NCI-H2171 treated with DMSO at 0.1 percent for 48 hours (cell line): ENCODE measurements around the gene ERFL.
"Not testable (repeated sequence)": the region's sequence is repeated elsewhere in the genome, so short reads cannot be mapped to it uniquely, and the experiment has no call there.

ENCODE experiments used
- DNase-seq: peaks from one replicate; lab custom pipeline; 2025; lab: John Stamatoyannopoulos, UW

Gene ERFL

DNA sequence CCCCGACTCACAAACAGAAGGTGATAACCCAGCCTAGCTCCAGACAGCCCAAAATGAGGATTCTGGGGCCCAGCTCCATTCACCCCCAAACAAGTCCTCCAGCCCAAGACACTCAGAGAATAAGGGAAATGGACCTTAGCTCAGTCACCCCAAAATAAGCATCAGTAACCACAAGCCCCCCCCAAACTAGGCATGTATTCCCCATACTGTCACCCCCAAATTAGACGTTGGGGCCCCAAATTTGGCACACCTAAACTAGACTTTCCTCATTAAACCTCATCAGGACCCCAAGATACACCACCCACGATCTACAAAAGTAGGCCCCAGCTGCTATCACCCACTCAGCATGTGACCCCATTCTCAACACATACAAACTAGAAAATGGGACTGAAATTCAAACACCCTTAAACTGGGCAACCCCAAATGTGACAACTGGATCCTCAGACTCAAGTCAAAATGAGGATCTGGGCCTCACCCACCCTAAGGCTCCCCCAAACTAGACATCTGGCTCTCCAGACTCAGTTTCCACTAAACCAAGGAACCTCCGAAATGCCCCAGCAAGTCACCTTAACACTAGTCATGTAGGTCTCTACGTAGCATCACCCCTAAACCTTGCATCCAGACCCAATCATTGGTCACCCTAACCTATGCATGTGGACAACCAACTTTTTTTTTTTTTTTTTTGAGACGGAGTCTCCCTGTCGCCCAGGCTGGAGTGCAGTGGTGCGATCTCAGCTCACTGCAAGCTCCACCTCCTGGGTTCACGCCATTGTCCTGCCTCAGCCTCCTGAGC, 13.4 kb upstream of the ERFL start:
- DNase-seq = no peak

DNA sequence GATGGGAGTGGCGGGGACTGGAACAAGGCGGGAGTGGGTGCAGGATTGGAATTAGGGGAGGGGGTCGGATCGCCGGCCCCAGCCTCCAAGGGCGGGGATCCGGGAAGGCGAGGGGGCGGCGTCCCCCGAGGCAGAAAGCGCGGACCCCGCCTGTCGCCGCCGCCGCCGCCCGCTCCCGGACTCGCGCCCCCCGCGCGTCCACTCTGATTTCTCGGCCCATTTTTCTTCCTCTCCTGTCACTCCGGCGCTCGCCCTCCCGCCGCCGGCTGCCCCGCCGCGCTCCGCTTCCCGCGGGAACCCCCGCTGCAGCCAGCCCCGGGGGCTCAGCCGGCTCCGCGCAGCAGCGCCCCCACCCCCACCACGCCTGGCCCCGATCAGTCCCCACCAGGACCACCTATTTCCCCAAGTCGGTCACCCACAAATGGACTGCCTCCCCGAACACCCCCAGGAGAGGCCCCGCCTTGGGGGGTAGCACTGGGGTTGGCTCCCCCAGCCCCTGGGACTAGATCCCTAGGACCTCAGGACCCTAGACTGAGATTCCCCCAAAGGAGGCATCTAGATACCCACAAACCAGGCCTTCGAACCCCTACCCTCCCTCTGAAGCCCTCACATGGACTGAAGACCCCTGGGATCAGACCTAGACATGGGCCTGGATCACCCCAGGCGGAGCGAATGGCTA, 12.6 kb upstream of the ERFL start:
- DNase-seq = no peak

DNA sequence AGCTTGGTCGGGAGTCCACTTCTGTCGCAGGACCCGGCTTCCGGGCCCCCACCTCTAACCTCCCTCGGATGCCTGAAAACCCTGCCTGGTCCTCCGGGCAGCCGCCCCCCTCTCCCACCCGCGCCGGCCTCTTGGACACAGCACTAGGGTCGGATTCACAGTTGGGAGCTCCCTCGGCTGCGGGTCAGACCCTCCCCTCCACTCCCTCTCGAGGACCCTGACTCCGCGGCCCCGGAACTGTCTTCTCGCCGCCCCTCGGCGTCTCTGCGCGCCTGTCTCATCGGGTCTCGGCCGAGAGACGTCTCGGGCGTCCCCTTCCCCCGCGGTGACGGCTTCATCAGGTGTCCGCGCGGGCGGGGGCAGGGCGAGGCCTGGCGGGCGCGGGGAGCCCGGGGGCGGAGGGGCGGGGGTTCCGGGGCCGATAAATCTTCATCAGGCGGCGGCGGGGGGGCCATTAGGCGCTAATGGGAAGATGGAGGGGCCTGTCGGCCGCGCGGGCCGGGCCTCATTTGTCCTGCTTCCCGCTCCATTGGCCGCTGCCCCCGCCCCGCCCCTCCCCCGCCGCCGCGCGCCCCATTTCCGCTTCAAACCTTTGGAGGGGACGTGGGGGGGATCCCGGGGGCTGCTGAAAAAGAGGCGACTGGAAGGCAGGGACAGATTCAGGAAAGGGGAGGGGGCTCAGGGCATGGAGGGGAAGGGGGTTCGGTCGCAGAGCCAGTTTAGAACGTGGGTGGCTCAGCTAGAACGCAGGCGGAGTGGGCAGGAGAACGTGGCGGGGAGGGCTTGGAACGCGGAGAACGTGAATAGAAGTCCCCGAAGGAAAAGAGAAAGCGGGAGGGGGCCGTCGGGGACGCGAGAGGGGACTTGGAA, 11.8 kb upstream of the ERFL start:
- DNase-seq = no peak

DNA sequence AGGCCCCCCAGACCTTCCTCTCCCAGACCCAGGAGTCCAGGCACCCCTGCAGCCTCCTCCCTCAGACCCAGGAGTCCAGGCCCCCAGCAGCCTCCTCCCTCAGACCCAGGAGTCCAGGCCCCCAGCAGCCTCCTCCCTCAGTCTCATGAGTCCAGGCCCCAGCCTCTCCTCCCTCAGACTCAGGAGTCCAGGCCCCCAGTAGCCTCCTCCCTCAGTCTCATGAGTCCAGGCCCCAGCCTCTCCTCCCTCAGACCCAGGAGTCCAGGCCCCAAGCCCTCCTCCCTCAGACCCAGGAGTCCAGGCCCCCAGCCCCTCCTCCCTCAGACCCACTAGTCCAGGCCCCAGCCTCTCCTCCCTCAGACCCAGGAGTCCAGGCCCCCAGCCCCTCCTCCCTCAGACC, 11.0 kb upstream of the ERFL start:
- not testable (repeated sequence) for DNase-seq

DNA sequence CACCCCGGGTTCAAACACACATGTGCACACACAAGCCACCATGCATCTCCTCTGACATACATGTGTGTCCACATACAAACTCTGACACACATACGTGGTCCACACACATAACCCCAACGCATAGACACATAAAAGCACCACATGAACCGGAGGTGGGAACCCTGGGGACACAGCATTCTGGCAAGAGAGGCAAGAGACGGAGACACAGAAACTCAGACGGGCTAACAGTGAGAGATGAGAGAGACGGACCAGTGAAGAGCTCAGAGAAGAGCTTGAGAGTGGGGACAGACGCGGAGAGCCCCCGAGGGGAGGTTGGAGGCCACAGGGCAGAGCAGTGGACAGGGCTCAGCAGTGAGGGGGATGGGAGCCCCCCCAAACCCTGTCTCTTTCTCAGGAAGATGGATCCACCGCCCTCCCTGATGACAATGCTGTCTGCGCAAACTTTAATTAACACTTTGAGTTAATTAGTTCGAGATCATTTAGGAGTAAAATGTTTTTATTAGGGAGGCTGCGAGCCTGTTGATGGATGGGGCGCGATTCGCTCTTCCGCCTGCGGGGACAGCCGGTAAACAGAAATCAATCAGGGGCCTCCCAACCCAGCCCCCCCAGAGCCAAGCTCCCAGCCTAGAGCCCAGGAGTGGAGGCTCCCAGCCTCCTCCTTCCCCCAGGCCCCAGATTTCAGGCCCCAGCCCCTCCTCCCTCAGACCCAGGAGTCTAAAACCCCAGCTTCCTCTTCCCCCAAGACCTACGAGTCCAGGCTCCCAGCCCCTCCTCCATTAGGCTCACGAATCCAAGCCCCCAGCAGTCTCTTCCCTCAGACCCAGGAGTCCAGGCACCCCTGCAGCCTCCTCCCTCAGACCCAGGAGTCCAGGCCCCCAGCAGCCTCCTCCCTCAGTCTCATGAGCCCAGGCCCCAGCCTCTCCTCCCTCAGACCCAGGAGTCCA, 9.5 kb upstream of the ERFL start:
- DNase-seq = no peak

DNA sequence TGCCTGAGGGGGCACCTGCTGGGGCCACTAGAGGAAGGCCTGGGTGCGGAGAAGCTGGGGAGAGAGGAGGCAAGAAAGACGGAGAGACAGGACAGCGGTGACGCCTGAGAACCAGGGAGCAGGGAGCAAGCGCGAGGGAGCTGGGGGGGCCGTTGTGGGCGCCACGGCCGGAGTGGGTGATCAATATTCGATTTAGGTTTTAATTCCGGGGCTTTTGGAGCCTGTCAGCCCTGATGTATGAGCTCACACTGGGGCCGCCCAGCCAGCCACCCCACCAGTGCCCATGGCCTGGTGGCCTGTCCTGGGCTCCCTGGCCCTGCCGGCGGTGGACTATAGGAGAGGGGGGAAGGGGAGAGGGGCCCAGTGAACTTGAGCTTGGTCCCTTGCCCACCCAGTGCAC, 8.7 kb upstream of the ERFL start:
- no peak for DNase-seq

DNA sequence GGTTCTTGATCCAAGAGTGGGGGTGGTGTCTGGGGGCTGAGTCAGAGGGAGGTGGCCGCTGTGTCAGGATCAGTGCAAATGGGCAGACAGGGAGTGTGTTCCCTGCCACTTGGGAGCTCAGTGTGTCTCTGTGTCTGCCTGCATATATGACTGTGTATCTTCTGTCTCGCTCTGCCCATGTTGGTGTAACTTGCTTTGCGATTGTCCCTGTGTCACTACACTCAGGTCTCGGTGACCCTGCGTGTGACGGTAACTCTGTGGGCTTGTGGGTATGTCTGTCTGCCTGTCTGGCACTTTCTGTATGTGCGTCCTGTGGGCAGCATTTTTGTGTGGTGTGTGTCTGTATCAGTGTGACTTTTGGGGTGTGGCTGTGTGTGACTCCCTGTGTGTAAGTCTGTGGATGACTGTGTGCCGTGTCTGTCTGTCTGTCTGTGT, 8.2 kb upstream of the ERFL start:
- DNase-seq = no peak

DNA sequence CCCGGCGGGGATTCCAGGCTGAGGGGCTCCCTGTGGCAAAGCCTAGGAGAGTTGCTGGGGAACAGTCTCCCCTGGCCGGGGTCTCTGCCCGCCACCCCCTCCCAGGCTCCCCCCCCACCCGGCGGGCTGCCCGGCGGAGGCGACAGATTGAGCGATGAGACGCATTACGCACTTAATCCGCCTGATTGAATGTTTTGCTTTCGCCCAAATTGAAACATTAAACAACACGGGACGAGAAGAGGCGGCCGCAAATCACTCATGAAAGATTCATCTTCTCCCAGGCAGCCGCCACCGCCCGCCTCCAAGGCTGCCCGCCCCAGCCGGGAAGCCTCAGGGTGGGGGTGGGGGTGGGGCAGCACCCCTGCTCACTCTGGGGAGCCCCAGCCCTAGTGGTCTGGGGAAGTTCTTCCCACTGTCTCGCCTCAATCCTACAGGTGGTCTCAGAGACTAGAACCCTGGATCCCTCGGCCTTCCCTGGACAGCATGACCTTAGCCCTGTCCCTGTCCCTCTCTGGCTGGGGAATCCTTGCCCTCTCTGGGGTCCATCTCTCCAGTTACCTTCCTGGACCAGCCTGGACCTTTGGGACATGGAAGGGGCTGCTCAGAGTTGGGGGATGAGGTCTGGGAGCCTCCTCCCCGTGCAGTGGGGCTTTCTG, 7.6 kb upstream of the ERFL start:
- no peak for DNase-seq

DNA sequence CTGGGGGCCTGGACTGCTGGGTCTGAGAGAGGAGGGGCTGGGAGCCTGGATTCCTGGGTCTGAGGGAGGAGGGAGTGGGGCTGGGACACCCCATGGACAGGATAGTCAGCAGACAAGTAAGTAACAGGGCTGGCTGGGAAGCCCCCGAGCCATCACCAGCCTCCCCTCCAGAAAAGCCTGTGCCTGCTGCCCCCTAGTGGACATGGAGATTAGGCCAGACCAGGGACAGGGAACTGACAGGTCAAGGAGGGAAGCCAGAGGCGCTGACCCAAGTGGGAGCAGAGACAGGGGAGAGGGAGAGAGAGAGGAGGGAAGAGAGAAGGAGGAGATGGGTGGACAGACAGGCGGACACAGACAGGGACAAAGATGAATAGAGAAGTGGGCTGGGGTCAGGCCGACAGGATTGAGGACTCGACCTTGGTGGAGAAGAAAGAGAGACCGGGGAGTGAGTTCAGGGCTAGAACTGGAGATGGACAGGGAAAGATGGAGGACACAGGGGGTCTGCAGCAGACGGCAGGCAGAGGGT, 6.7 kb upstream of the ERFL start:
- DNase-seq = peak; percentile 32

DNA sequence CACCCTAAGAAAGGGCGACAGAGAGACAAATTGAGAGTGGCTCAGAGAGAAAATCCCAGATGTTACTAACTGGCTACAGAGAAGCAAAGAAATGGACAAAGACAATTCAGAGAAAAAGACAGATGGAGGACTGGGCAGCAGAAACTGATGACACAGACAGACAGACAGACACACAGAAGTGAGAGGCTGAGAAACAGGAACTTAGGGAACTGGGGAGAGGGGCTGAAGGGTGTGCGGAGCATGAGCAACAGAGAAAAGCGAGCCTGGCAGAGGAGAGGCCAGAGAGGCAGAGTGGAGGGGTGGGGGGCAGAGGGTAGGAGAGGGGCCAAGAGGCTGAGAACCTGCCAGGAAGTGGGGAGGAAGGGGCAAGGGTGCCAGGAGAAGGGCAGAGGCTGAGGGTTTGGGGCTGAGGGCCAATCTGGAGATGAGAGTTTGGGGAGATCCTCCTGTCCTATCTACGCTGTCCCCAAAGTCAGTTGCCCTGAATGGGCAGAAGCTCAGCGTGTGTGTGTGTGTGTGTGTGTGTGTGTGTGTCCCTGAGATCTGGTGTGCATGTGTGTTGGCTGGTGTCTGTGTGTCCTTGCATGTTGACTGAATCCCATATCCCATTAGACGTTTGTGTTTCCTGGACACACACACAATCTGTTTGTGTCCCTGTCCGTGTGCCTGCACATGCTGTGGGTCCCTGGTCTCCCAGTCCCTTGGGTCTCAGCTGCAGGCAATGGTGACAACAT, 5.6 kb upstream of the ERFL start:
- DNase-seq = no peak

DNA sequence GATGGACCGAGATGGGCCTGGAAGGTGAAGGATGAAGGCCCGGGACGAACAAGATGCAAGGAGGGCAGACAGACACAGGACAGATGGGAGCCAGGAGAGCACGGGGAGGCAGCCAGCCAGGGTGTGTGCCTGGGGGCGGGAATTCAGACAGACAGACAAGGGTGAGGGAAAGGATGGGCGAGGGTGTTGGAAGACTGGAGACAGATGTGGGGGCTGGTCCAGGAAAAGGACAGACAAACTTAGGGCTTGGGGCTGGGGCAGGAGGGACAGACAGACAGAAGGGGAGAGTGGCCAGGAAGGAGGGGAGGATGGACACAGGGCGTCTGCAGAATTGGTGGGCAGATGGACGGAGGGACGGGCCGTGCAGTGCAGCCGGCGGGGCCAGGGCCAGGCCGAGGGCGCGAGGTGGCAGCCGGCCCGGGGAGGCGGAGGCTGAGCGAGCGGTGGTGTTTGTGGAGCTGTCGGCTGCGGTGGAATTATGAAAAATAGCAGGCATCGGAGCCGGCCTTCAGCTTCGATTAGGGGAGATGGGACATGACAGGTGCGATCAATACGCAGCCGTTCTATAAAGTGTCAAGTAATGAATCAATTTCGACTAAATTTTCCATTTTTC, 4.6 kb upstream of the ERFL start:
- DNase-seq = peak; percentile 84

DNA sequence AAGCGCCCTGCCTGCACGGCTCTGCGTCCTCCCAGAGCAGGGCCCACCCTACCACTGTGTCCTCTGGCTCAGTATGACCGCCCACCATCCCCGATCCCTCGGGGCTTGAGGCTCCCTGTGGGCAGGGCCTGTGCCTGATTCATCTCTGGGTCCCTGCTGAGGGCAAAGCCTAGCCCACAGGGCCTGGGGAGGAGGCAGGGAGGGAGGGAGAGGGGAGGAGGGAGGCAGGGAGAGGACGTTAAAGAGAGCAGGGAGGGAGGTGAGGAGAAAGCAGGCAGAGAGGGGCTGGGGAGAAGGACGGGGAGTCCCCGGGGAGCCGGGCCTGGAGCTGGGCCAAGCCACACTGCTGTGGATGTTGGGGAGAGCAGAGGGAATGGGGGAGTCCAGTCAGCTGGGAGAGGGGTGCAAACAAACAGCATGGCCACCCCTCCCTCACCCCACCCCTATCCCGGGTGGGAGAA, 4.0 kb upstream of the ERFL start:
- peak; percentile 84 for DNase-seq

DNA sequence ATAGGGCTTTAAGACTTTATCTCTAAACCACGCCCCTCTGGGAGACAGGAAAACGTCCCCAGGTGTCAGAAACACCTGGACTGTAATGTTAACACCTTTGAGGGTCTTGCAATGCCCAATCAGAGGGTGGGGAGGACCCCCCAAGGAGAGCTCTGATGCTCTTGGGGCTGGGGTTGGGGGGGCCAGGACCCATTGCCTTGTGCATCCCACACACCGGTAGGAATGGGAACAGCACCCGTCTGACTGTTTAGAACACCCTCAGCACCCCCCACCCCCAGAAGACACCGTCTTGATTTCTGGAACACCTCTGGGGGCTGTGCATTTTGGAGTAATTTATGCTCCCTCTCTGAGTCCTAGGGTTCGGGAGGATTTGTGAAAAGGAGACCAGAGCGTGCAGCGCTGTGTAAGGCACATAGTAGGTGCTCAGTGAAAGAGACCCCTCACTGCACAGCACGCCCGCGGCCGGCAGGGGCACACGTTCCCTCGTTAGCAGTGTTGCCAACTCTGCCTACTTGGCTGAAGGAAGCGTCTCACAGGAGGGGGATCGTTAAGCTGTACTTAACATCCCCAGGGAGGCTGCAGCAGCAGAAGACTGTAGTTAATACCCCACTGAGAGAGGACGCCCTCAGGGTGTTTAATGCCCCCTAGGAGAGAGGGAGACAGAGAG, 2.8 kb upstream of the ERFL start:
- peak; percentile 46 for DNase-seq

DNA sequence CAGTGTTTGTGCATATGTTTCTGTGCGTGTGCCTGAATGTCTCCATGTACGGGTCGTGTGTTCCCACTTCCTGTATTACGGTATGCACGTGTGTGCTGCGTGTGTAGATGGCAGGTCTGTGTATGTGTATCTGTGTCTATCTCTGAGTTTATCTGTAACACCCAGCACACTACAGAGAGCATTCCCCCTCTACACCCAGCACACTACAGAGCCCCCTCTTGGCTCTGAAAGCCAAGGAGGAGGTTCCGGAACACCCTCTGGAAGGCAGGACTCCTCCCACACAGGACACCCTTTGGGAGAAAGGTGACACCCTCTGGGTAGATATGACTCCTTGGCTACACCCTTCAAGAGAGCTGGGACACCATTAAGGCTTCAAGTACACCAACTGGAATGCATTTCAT, 2.1 kb upstream of the ERFL start:
- DNase-seq = no peak

DNA sequence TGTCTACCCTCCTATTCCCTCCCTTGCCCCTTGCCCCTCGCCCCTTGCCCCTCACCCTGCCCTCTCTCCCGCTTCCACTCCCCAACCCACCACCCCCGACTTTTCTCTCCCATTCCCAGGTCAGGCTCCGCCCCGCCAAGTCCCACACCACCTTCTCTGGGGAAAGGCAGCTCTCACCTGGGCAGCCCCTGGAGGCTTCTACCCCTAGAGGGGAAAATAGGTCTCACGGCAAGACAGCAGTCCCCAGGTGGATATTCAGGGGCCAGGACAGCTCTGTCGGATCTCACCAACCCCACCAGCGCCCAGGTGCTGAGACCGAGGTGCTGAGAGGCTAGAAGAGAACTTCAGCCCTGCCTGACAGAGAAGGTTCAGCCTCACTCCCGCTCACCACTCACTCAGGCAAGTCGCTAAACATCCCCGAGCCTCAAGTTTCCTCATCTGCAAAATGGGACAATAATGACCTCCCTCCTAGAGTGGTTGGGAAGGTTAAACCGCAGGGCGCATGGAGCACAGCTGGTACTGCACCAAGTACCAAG, 1.4 kb upstream of the ERFL start:
- DNase-seq = no peak

DNA sequence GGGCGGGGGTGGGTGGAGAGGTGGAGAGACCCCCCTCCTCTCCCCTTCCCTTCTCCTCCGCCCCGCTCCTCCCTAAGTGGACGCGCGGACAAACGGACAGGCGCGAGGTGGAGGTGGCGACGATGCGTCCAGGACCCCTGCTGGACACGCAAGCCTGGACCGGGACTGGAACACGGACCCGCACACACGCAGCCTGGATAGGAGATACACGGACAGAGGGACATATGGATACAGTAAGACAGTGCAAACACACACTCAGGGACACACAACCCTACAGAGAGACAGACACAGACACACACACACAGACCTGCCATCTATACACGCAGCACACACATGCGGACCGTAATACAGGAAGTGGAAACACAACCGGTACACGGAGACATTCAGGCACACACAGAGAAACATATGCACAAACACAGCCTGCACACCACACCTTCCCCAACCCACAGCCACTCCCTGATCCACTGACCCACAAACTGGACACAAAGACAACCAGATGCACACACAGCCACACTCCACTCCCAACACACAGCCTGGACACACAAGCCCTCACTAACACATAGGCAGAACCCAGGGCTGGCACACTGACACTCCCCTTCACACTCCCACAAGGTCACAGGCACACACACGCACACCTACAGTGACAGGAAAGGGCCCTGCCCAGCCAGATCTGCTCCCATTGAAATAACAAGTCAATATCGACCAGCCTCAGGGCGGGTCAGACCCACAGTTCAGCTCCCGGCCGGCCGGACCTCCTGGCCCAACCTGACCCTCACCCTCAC, 696 bp upstream of the ERFL start:
- DNase-seq = no peak

DNA sequence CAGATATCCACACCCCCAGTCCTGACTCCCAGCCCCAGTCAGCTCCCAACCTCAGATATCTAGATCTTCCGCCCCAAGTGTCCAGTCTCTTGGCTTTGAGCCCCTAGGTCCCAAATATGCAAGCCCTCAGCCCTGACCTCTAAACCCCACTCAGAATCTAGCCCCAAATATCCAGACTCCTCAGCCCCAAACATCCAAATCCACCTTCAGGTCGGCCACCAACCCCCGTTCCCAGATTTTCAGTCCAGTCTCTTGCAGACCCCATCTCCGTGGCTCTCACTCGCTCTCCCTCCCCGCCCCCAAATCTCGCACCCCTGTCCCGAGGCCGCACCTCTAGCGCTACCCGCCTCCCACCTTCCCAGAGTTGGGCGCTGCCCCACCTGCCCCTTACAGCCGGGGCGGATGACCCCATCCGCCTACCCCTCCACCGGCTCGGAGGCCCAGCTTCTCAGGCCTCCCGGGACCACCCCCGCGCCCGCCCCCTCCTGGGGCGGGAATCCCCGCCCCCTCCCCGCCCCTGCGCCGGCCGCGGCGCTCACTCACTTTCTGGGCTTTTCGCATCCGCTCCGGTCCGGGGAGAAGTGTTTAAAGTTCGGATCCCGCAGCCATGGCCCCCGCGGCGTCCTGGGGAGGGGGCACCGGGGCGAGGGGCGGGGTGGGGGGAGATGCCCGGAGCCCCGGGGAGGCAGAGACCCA, 604 bp downstream of the ERFL start:
- no peak for DNase-seq
